GM19328 (cell line): ENCODE results near the gene ANAPC5.
"Not testable (repeated sequence)": the region's sequence is repeated elsewhere in the genome, so short reads cannot be mapped to it uniquely, and the experiment has no call there.

Source experiments
- ATAC-seq: cut with Tn5 transposase; IDR thresholded peaks from one replicate; pipeline ENCODE4 v1.9.1; 2021; ENCODE audit warnings: mild to moderate bottlenecking, moderate library complexity; ENCODE audit not compliant: unreplicated experiment

Gene ANAPC5

DNA sequence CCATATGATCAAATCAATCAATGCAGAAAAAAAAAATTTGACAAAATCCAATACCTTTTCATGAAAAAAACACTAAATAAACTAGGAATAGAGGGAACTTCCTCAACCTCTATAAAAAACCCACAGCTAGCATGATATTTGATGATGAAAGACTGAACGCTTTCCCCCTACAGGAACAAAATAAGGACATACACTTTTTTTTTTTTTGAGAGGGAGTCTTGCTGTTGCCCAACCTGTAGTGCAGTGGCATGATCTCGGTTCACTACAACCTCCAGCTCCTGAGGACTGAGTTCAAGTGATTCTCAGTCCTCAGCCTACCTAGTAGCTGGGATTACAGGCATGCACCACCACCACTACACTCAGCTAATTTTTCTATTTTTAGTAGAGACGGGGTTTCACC, 37.8 kb downstream of the ANAPC5 start:
- ATAC-seq, result no peak

DNA sequence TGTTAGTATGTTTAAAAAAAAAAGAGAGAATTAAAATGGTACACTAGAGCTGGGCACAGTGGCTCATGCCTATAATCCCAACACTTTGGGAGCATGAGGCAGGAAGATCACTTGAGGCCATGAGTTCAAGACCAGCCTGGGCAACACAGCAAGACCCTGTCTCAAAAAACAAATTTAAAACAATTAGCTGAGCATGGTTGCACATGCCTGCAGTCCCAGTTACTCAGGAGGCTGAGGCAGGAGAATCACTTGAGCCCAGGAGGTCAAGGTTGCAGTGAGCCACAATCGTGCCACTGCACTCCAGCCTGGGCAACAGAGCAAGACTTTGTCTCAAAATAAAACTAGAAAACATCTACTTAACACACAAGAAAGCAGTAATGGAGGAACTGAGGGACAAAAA, 42.0 kb downstream of the ANAPC5 start:
- not testable (repeated sequence) for ATAC-seq

DNA sequence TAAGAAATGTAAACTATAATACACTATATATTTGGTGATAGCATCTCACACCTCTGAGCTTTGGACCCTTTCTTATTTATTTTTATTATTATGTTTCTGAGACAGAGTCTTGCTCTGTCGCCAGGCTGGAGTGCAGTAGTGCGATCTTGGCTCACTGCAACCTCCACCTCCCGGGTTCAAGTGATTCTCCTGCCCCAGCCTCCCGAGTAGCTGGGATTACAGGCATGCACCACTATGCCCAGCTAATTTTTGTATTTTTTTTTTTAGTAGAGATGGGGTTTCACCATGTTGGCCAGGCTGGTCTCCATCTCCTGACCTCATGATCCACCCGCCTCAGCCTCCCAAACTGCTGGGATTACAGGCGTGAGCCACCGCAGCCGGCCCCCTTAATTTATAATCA, 44.8 kb downstream of the ANAPC5 start:
- ATAC-seq, result not testable (repeated sequence)

DNA sequence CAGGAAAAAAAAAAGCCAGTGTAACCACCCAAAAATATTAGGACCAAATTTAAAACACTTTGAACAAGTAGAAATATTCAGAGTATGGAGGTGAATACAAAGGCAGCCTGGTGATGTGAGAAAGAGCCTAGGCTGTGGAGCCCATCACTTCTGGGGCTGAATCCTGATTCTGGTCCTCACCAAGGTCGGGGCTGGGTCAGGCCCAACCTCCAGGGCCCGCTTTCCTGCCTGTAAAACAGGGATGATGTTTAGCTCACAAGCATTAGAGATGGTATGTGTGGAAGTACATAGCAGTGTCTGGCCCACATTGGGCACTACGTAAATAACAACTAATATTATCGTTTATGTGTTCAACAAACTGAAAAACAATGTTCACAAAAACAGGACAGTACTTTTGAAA, 47.9 kb downstream of the ANAPC5 start:
- ATAC-seq, result no peak

DNA sequence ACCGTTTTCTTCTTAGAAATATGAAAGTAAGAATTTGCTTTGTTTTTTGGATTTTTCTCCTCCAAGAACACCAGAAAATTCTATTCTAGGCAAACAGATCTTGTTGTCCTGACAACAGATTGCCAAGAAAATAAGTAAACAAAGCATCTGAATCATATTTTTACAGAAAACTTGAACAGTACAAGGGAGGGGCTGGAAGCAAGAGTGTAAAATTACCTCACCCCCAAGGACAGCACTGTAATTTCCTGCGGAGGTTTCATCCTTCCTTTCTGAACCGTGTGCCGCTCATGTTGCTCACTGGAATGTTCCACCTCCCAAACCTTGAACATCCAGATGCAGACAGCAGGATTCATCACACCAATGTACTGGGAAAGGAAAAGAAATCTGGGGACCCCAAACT, 50.3 kb downstream of the ANAPC5 start:
- no peak for ATAC-seq

DNA sequence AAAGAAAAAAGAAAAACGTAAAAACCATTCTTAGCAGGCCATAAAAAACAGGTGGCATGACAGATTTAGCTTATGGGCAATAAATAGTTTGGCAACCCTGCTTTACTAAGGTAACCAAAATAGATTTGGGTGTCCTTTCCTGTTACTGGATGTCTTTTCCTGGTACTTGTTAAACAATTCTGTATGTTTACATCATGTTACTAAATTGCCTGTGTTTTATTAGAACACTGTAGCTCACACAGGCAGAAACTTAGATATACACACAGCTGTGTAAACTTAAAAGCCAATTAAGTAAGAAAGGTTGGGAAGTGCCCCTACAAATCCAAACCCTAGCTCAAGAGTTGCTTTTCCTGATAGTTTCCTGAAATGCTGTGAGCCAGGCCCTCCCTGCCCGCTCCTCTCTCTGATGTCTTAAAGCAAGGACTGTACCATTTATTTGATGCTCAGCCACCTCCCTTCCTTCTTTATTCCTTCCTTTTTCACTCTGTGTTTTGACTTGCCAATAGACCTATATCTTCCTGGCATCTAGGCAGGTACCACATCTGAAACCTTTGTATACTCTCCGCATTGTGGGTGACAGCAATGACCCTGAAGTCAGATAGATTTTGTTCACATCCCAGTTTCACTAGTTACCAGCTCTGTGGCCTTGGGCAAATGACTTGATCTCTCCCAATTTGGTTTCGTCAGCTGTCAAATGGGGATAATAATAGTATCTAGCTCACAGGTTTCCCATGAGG, 52.0 kb downstream of the ANAPC5 start:
- ATAC-seq, result no peak

DNA sequence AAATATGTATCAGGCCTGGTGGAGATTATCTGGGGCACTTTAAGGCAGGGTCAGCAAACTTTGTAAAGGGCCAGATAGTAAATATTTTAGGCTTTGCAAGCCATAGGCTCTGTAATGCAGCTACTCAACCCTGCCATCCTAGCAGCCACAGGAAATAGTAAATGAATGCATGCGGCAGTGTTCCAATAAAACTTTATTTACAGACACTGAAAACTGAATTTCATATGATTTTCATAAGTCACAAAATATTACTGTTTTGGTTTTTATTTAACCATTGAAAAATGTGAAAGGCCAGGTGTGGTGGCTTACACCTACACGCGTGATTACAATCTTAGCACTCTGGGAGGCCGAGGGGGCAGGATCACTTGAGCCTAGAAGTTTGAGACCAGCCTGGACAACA, 52.5 kb downstream of the ANAPC5 start:
- ATAC-seq, result no peak

DNA sequence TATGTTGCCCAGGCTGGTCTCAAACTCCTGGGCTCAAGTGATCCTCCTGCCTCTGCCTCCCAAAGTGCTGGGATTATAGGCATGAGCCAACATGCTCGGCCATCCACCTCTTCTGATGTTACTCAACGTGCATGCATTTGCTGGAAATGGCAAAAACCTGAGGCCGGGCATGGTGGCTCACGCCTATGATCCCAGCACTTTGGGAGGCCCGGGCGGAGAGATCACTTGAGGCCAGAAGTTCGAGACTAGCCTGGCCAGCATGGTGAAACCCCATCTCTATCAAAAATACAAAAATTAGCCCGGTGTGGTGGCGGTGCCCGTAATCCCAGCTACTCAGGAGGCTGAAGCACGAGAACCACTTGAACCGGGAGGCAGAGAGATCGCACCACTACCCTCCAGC, 53.8 kb downstream of the ANAPC5 start:
- not testable (repeated sequence) for ATAC-seq

DNA sequence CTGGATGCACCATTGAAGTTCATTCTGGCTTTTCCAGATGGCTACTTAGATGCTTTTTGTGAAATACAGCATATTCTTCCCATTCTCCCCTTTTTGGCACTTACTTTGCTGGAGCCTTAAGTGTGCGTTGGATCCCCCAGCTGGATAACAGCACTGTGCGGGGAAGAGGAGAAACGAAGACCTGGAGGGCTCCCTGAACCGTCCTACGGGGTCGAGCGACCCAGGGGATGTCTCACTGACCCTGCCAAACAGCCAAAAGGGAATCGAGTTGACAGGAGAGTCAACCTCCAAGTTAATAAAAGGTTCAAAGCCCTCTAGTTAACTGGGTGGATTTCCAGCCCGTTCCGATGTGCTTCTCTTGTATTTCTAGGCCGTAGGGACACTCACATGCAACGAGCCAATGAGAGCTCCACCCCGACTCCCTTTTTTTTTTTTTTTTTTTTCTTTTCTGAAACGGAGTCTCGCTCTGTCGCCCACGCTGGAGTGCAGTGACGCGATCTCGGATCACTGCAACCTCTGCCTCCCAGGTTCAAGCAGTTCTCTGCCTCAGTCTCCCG, 54.7 kb downstream of the ANAPC5 start:
- ATAC-seq, result no peak

DNA sequence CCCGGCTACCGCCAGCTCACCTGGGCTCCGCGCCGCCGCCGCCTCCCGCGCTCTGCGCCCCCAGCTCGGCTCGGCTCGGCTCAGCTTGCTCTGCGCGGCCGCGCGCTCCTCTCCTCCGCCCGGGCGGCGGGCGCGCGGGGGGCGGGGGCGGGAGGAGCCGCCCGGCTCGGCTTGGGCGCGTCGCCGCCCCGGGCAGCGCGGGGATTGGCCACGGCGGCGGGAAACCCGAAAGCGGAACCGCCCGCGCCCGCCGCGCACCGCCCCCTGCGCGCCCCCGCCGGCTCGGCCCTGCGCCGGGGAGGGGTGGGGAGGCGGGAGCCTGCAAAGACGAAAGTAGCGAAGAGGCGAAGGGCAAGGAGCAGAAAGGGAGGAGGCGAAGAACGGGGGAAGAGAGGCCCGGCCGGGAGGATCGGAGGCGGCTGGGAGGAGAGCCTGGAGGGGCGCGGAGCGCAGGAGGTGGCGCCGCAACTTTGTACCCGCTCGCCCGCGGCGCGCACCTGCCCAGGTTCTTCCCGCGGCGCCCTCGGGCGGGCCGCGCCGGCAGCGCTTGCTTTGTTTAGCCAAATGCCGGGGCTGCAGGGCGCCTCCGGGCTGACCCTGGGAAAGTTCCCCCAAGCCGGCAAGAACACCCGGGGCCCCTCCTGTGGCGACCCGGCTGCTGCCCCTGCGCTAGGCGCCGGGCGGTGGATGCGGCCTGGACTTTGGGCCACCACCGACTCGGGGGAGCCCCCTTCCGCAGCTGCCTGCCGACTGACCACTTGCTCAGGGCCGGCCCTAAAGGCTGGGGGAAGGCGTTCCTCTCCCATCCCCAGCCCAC, 55.4 kb downstream of the ANAPC5 start, which contains the start of gene CAMKK2:
Gene CAMKK2, minus strand, starts transcription at position 92 of the 817 bp plus-strand sequence. CDS start 22,183 bp downstream, outside the sequence.
- ATAC-seq, result peak; percentile 80

DNA sequence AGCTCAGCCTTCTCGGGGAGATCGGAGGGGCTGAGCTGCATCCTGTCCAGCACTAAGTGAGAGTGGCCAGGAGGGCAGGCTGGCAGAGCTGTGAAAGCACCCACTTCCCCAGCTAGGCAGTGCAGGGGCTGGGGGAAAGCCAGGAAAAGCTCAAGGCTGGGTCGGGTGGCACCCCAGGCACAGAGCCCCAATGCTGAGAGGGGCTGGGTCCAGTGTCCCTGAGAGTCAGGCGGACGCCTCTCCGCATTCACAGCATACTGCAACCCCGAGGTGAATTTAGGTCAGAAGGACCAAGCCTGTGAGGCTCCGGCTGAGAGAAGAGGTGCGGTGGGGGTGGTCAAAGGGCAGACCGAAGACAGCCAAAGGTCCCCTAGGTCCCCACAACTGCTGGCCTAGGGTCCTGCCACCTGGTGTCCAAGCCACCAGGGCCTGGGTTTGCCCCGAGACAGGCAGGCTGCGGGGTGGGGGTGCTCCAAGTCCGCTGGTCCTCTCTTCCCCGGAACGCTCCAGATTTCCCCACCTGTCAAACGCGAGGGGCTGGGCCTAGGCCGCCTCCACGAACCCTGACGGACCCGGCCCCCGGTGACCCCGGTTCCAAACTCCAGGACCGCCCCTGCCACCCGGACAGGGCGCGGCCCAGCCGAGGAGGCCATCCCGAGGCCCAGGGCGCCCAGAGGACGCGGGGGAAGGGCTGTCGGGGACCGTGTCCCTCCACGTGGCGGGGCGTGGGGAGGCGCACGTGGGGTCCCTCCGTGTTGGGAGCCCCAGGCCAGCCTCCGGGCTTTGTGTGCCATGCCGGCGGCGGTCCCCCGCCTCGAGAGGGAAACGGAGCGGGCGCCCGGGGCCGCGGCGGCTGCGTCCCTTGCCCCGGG, 56.2 kb downstream of the ANAPC5 start:
- no peak for ATAC-seq

DNA sequence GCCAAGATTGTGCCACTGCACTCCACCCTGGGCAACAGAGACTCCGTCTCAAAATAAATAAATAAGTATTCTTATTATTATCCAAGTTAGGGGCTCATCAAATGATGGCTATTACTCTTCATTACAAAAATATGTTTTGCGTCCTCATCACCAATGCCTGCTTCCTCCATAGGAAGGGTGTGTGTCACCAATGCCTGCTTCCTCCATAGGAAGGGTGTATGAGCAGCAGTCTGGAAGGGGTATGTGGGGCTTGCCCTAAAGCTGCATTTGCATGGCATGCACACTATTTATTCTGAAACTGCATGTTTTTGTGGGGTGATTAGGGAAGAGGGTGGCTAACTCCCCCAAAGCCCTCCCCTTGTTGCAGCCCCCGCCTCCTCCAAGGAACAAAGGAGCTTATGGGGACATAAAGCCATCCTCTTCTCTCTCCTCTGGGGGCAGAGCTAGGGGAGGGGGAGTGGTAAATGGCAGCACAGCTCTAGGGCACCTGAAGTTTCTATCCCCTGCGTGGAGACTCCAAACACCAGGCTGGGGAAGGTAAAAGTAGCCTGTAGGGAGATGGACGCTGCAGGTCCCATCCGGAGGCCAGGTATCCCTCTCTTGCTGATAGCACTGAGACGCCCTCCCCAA, 57.0 kb downstream of the ANAPC5 start:
- no peak for ATAC-seq

DNA sequence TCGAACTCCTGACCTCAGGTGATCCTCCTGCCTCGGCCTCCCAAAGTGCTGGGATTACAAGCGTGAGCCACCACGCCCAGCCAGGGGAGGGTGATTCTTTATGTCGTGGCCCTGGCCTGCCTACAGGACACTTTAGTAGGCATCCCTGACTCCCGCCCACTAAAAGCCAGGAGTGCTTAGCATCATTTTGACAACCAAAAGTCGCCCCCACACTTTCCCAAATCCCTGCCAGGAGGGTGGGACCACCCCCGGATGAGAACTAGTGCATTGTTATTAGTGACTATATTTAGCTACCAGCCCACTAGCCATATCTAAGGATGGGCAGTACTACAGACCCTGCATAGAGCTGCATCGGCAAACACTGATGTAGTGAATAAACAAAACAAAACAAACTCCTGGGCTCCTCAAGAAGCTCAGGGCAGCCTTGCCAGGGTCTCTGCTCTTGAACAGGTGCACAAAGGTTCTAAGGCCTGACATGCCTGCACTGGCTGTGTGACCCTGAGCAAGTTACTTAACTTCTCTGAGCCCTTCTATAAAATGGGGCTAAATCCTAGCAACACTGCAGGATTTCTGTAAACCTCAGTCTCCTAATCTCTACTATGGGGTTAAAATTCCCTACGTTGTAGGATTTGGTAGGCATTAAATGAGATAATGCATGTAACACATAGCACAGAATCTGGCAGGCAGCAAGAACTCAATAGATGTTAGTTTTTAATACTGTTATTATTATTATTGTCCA, 57.9 kb downstream of the ANAPC5 start:
- ATAC-seq, result no peak

DNA sequence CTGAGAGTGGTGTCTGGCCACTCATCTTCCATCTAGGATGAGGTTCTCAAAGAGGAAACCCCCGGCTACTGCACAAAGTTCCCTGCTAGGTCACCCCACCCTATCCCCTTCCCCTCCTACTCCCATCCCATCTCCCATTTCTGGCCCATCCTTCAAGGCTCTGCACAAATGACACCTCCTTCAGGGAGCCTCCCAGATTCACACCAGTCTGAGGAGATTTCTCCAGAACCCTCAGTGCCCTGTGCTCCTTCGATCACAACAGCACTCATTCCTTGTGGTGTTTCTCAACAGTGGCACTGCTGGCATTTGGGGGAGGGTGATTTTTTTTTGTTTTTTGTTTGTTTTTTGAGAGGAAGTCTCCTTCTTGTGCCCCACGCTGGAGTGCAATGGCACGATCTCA, 58.6 kb downstream of the ANAPC5 start:
- ATAC-seq, result no peak

DNA sequence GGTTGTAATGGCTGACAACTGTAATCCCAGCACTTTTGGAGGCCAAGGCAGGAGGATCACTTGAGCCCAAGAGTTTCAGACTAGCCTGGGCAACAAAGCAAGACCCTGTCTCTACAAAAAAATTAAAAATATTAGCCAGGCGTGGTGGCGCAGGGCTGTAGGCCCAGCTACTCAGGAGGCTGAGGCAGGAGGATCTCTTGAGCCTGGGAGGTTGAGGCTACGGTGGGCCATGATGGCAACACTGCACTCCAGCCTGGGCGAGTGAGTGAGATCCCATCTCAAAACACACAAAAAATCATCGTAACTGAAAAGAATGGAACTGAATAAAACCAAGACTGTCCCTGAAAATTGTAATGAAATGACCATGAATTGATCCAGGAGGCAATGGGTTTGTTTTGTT, 61.8 kb downstream of the ANAPC5 start:
- no peak for ATAC-seq

DNA sequence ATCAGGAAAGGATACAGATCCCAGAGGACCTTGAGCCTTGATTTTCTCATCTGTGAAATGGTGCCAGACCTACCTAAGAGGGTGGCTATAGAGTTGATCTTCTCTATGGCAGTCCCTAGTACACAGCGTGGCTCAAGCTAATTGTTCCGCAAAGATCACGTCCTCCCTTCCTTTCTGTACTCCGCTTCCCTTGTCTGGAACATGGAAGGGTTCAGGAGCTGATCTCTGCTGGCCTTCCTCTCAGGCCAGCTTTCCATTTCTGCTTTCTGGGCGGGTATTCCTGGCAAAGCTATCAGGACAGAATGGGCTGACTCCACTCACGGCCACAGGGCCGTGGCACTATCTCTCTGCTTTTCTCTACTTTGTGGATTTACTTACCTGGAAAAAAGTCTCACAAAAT, 62.2 kb downstream of the ANAPC5 start:
- ATAC-seq, result no peak

DNA sequence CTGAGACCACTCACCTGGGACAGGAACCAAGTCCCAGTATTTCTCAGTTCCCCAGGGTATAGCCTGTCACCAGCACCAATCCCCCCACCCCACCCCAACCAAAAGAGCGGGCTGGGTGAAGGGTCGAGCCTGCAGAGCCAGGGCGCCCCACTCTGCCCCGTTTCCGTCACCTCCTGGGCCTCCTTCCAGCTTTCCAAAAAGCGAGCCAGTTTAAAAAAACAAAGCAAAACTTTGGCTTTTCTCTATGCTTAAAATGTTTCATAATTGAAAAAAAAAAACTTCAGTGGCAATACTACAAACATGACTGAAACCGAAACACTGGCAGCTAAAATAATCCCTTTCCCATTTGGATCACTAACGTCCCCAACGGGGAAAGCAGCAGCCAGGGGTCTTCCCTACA, 63.2 kb downstream of the ANAPC5 start:
- ATAC-seq, result no peak

DNA sequence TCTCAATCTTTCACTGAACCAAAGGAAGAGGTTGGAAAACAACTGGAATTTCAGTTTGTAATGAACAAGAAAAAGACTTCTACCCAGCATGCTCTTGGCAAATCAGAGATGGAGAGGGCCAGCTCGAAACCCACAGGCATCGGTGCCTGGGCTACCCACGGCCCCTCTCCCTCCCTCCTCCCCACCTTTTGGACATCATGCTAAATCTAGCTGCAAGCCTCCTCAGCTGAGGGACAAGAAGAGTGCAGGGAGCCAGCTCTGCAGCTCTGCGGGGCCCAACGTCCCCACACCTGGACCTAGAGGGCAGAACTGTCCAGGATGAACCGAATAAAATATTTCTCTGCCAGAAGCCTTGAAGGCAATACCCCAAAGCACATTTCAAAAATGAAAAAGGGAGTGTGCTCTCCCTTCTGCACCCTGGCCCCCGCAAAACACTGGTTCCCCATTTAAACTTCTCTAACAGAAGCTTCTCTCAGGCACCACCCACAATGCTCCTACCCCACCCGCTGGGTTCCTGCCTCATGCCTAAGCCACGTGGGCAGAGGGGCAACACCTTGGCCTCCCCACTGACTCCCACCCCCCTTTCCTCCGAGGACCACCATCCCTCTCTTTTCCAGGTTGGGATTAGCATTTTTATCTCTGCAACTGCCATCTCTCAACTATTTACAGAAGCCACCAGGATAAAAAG, 63.9 kb downstream of the ANAPC5 start:
- no peak for ATAC-seq

DNA sequence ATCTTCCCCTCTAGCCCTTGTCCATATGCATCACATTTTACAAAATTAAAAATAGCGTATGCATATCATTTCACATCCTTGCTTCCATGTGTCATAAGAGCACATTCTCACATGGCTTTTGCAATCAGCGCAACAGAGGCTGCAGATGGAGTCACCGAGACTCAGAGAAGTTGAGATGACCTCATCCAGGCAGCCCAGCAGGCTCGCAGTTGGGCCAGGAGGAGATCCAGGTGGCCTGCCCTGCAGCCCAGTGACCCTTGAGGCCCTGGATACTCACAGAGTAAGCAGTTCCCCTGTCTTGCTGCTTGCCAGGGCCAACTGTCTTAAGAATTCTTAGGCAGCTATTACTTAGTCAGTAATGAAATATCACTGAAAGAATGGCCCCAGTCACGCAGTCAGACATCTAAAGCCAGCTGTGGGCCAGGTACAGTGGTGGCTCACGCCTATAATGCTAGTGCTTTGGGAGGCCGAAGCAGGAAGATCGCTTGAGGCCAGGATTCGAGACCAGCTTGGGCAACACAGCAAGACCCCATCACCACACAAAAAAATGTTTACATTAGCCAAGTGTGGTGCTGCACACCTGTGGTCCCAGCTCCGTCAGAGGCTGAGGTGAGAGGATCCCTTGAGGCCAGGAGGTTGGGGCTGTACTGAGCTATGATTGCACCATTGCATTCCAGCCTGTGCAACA, 64.8 kb downstream of the ANAPC5 start:
- no peak for ATAC-seq
